ENCODE measurements around the gene BCAM.
"Not testable (repeated sequence)": the region's sequence is repeated elsewhere in the genome, so short reads cannot be mapped to it uniquely, and the experiment has no call there.

BCAM gene

GRCh38 chr19:44817725-44818465 lies 9.0 kb downstream of the BCAM start:
- DNase-seq (ENCODE audit: low spot score) = no peak

GRCh38 chr19:44818466-44819031 lies 9.6 kb downstream of the BCAM start:
- DNase-seq (ENCODE audit: low spot score) = no peak

- DNase-seq (ENCODE audit: low spot score) = no peak
These were observed 10.4 kb downstream of the BCAM start for GRCh38 chr19:44819246-44819832.

- DNase-seq (ENCODE audit: low spot score) = no peak
These were observed 12.0 kb downstream of the BCAM start for GRCh38 chr19:44820648-44821609.

GRCh38 chr19:44822177-44822576 lies 13.3 kb downstream of the BCAM start:
- no peak for DNase-seq (ENCODE audit: low spot score)

- DNase-seq (ENCODE audit: low spot score) = no peak
These were observed 13.9 kb downstream of the BCAM start for GRCh38 chr19:44822670-44823372.

GRCh38 chr19:44823373-44823698 lies 14.4 kb downstream of the BCAM start:
- no peak for DNase-seq (ENCODE audit: low spot score)

- DNase-seq (ENCODE audit: low spot score) = no peak
These were observed 15.9 kb downstream of the BCAM start for GRCh38 chr19:44824761-44825160.

GRCh38 chr19:44832875-44833274 lies 24.0 kb downstream of the BCAM start:
- DNase-seq (ENCODE audit: low spot score) = not testable (repeated sequence)

- not testable (repeated sequence) for DNase-seq (ENCODE audit: low spot score)
These were observed 25.5 kb downstream of the BCAM start for GRCh38 chr19:44834399-44834798.

- no peak for DNase-seq (ENCODE audit: low spot score)
These were observed 30.4 kb downstream of the BCAM start for GRCh38 chr19:44839276-44839675.

- no peak for DNase-seq (ENCODE audit: low spot score)
These were observed 31.9 kb downstream of the BCAM start for GRCh38 chr19:44840811-44841210.

GRCh38 chr19:44841231-44841630 lies 32.3 kb downstream of the BCAM start:
- no peak for DNase-seq (ENCODE audit: low spot score)

GRCh38 chr19:44845286-44845611 lies 36.3 kb downstream of the BCAM start:
- DNase-seq (ENCODE audit: low spot score) = no peak

- DNase-seq (ENCODE audit: low spot score) = peak; percentile 99
These were observed 36.9 kb downstream of the BCAM start, which contains the start of gene NECTIN2 for GRCh38 chr19:44845612-44846454. NECTIN2 (plus strand) TSS chr19:44846297; CDS start chr19:44846526, 229 bp downstream.

- no peak for DNase-seq (ENCODE audit: low spot score)
These were observed 37.7 kb downstream of the BCAM start for GRCh38 chr19:44846455-44847143.

GRCh38 chr19:44847144-44848035 lies 38.5 kb downstream of the BCAM start:
- peak; percentile 50 for DNase-seq (ENCODE audit: low spot score)

- no peak for DNase-seq (ENCODE audit: low spot score)
These were observed 39.3 kb downstream of the BCAM start for GRCh38 chr19:44848036-44848811.
